HG03025 (cell line): ENCODE data around the gene HOXB6.

Experiments
- ATAC-seq: cut with Tn5 transposase; IDR thresholded peaks from one replicate; pipeline ENCODE4 v1.9.1; 2021; ENCODE audit warnings: mild to moderate bottlenecking, moderate library complexity; ENCODE audit not compliant: unreplicated experiment, low FRiP score

The HOXB6 gene

GRCh38 chr17:48611213-48611612 lies 6.4 kb upstream of the HOXB6 start:
- ATAC-seq: no peak

GRCh38 chr17:48610282-48611211 lies 5.8 kb upstream of the HOXB6 start, which contains the start of gene HOXB7:
HOXB7 (minus strand) TSS chr17:48611017; CDS start chr17:48610918, 99 bp downstream.
- ATAC-seq: no peak

GRCh38 chr17:48609759-48610281 lies 5.0 kb upstream of the HOXB6 start:
- ATAC-seq: no peak

- no peak for ATAC-seq
These were observed 4.2 kb upstream of the HOXB6 start for GRCh38 chr17:48609033-48609432.

- ATAC-seq: no peak
These were observed 3.7 kb upstream of the HOXB6 start for GRCh38 chr17:48608494-48608834.

GRCh38 chr17:48606892-48607614 lies 2.3 kb upstream of the HOXB6 start:
- ATAC-seq: no peak

- ATAC-seq: no peak
These were observed 1.5 kb upstream of the HOXB6 start for GRCh38 chr17:48605991-48606891.

- no peak for ATAC-seq
These were observed 678 bp upstream of the HOXB6 start for GRCh38 chr17:48605409-48605919.

- no peak for ATAC-seq
These were observed 622 bp downstream of the HOXB6 start for GRCh38 chr17:48603959-48604769.

- ATAC-seq: no peak
These were observed 3.0 kb downstream of the HOXB6 start for GRCh38 chr17:48601539-48602425.

- ATAC-seq: no peak
These were observed 3.6 kb downstream of the HOXB6 start for GRCh38 chr17:48601207-48601538.

- ATAC-seq: no peak
These were observed 4.3 kb downstream of the HOXB6 start for GRCh38 chr17:48600244-48601098.

- no peak for ATAC-seq
These were observed 5.4 kb downstream of the HOXB6 start for GRCh38 chr17:48599354-48599753.

- no peak for ATAC-seq
These were observed 6.0 kb downstream of the HOXB6 start for GRCh38 chr17:48598736-48599135.

- ATAC-seq: no peak
These were observed 6.8 kb downstream of the HOXB6 start for GRCh38 chr17:48597778-48598631.

GRCh38 chr17:48597528-48597777 lies 7.3 kb downstream of the HOXB6 start:
- ATAC-seq: no peak
